Activated CD4-positive, alpha-beta T cell treated with anti-CD3 and anti-CD28 coated beads, Interleukin-2, amount 10 ng/mL, durations not matched to agents 7 days and 5 days (primary cell): ENCODE data around the gene RNGTT. TPM values are rescaled to one million over a fixed set of nuclear protein-coding genes. Genes with fewer than 3 reads are reported as not detected.

Source experiments
- CTCF ChIA-PET: fragments of 350-600 bp; sonication (Branson Sonifier 250); formaldehyde crosslinking; loops from one replicate; lab custom pipeline; 2021; ENCODE audit warnings: antibody characterized with exemption; lab: Charles Lee
- POLR2A ChIA-PET: fragments of 350-600 bp; sonication (Branson Sonifier 250); formaldehyde crosslinking; loops from one replicate; lab custom pipeline; 2021; ENCODE audit warnings: antibody characterized with exemption; lab: Charles Lee
- DNase-seq: peaks from one replicate; pipeline ENCODE4 v3.0.0-alpha.2; 2020
- H3K27ac Mint-ChIP-seq: one replicate; pipeline ENCODE4 v1.8.0; 2021; ENCODE audit warnings: mild to moderate bottlenecking, moderate library complexity, mixed read lengths
- H3K27me3 Mint-ChIP-seq: one replicate; pipeline ENCODE4 v1.8.0; 2021; ENCODE audit warnings: mixed read lengths
- H3K36me3 Mint-ChIP-seq: one replicate; pipeline ENCODE4 v1.8.0; 2021; ENCODE audit warnings: low read depth, mixed read lengths
- H3K4me1 Mint-ChIP-seq: one replicate; pipeline ENCODE4 v1.8.0; 2021; ENCODE audit warnings: mixed read lengths
- H3K4me3 Mint-ChIP-seq: one replicate; pipeline ENCODE4 v1.8.0; 2021; ENCODE audit warnings: mild to moderate bottlenecking, moderate library complexity, mixed read lengths
- H3K9me3 Mint-ChIP-seq: one replicate; pipeline ENCODE4 v1.8.0; 2021; ENCODE audit warnings: mixed read lengths
- total RNA-seq, 2 experiments: library from RNA; stranded (reverse); gene quantifications; one replicate each; pipeline ENCODE4 v1.2.3, GENCODE V29; 2021

The RNGTT gene
- total RNA-seq, 2 experiments from 2014 or later = 18.9 to 21.3 TPM

DNA sequence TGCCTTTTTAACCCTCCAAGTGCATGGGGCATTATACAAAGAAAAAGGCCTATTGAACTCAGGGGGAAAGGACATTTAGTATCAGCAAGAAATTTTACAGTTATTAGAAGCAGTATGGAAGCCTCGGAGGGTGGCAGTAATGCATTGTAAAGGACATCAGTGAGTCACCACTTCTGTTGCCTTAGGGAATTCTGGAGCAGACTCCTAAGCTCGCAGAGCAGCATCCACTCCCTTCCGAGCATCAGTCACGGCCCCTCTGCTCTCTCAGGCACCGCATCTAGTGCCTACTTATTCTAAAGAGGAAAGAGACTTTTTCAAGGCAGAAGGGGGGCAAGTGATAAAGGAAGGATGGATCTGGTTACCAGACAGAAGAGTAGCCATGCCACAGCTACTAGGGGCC lies 296.5 kb downstream of the RNGTT start:
- CTCF ChIA-PET = interaction anchor here (0.7 to 1.0 kb wide), 2 partner anchors 9 to 62 kb away, joined by 3 to 4 read pairs; no protein-coding TSS in a partner anchor
- H3K27ac Mint-ChIP-seq = no peak overlapping the region
- POLR2A ChIA-PET = interaction anchor here (0.6 kb wide), 1 partner anchor 40 kb away, joined by 3 read pairs; no protein-coding TSS in a partner anchor
- H3K4me3 Mint-ChIP-seq = no peak overlapping the region
- H3K27me3 Mint-ChIP-seq = no peaks in the 10 kb centered on the region
- DNase-seq = no peak
- H3K4me1 Mint-ChIP-seq = peaks cover 3% of the 10 kb centered on the region
- H3K9me3 Mint-ChIP-seq = peaks cover 44% of the 10 kb centered on the region
- H3K36me3 Mint-ChIP-seq = peaks cover 42% of the 10 kb centered on the region

DNA sequence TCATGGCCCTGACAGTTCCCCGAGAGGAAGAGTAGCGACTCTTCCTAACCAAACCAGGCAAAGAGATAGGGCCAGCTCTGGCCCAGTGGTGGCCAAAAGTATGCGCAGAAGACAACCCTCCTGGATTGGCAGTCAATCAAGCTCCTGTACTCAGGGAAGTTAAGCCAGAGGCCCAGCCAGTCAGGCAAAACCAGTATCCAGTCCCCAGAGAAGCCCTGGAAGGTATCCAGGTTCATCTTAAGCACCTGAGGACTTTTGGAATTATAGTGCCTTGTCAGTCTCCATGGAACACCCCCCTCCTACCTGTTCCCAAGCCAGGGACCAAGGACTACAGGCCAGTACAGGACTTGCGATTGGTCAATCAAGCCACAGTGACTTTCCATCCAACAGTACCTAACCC lies 298.3 kb downstream of the RNGTT start:
- H3K27me3 Mint-ChIP-seq = no peaks in the 10 kb centered on the region
- H3K9me3 Mint-ChIP-seq = peaks cover 38% of the 10 kb centered on the region
- DNase-seq = no peak
- H3K4me1 Mint-ChIP-seq = peaks cover 3% of the 10 kb centered on the region
- ChIA-PET CTCF (interaction anchor here (1.0 kb wide), 1 partner anchor 24 kb away, joined by 3 read pairs; no protein-coding TSS in a partner anchor), POLR2A (no interaction called here)
- H3K27ac Mint-ChIP-seq = no peak overlapping the region
- no peak overlapping the region for H3K4me3 Mint-ChIP-seq
- peaks cover 38% of the 10 kb centered on the region for H3K36me3 Mint-ChIP-seq

DNA sequence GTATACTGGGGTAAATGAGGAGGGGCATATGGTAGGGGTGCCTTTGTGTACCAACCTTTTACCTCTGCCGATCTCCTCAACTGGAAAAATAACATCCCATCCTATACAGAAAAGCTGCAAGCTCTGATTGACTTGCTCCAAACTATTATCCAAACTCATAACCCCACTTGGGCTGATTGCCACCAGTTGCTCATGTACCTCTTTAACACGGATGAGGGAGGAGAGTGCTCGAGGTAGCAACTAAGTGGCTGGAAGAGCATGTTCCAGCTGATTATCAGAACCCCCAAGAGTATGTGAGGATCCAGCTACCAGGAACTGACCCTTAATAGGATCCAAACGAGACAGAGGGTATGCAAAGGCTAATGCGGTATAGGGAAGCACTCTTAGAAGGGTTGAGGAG lies 299.6 kb downstream of the RNGTT start:
- H3K4me3 Mint-ChIP-seq = no peak overlapping the region
- H3K27me3 Mint-ChIP-seq = no peaks in the 10 kb centered on the region
- no peak for DNase-seq
- ChIA-PET POLR2A (no interaction called here), CTCF (no interaction called here)
- peaks cover 39% of the 10 kb centered on the region for H3K36me3 Mint-ChIP-seq
- H3K27ac Mint-ChIP-seq = no peak overlapping the region
- peaks cover 40% of the 10 kb centered on the region for H3K9me3 Mint-ChIP-seq
- peaks cover 3% of the 10 kb centered on the region for H3K4me1 Mint-ChIP-seq

DNA sequence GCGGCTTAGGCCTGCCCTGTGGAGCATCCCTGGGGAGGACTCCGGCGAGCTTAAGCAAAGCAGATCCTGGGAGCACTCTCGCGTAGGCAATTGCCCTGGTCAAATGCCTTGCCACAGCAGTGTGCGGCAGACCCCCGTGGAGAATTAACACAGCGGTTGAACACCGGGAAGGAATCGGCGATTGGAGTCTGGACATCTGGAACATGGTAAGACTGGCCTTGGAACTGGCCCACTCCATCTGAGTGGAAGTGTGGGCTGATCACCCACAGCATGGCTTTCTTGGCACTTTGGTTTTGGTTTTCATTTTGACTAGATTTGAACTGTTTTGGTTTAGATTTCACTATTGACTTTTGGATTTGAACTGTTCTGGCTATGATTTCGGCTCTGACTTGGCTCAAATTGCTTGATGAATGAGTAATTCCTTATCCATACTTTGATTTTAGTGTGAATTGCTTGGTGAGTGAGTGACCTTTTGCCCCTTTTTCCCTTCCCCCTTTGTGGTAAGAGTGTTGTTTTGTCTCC lies 300.7 kb downstream of the RNGTT start:
- no peak for DNase-seq
- H3K4me3 Mint-ChIP-seq = no peak overlapping the region
- POLR2A ChIA-PET = no interaction called here
- H3K36me3 Mint-ChIP-seq = peaks cover 39% of the 10 kb centered on the region
- H3K4me1 Mint-ChIP-seq = peaks cover 3% of the 10 kb centered on the region
- no peak overlapping the region for H3K27ac Mint-ChIP-seq
- CTCF ChIA-PET = no interaction called here
- H3K9me3 Mint-ChIP-seq = peaks cover 40% of the 10 kb centered on the region
- H3K27me3 Mint-ChIP-seq = no peaks in the 10 kb centered on the region

DNA sequence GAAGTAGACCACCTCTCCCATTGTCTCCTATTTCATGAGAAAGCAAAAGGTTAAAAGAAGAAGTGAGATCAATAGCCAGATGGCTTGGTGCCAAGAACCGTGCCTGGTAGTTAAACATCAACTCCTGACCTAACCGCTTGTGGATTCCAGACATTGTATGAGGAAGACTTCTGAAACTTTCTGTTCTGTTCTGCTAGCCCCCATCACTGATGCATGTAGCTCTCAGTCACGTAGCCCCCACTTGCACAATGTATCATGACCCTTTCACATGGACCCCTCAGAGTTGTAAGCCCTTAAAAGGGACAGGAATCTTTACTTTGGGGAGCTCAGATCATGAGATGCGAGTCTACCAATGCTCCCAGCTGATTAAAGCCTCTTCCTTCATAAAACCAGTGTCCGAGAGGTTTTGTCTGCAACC lies 301.2 kb downstream of the RNGTT start:
- CTCF ChIA-PET = no interaction called here

DNA sequence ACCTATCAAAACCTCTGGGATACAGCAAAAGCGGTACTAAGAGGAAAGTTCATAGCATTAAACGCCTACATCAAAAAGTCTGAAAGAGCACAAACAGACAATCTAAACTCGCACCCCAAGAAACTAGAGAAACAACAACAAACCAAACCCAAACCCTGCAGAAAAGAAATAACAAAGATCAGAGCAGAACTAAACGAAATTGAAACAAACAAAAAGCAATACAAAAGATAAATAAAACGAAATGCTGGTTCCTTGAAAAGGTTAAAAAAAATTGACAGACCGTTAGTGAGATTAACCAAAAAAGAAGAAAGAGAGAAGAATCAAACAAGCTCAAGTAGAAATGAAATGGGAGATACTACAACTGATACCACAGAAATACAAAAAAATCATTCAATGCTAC lies 302.3 kb downstream of the RNGTT start:
- no peak for DNase-seq
- H3K27me3 Mint-ChIP-seq = no peaks in the 10 kb centered on the region
- ChIA-PET CTCF (no interaction called here), POLR2A (no interaction called here)
- H3K36me3 Mint-ChIP-seq = peaks cover 36% of the 10 kb centered on the region
- no peak overlapping the region for H3K27ac Mint-ChIP-seq
- no peak overlapping the region for H3K4me3 Mint-ChIP-seq
- peaks cover 3% of the 10 kb centered on the region for H3K4me1 Mint-ChIP-seq
- H3K9me3 Mint-ChIP-seq = peaks cover 38% of the 10 kb centered on the region

More for the DNA sequence above, 301.2 kb downstream of the RNGTT start:
- peaks cover 3% of the 10 kb centered on the region for H3K4me1 Mint-ChIP-seq
- no peak overlapping the region for H3K27ac Mint-ChIP-seq
- H3K9me3 Mint-ChIP-seq = peaks cover 40% of the 10 kb centered on the region
- H3K27me3 Mint-ChIP-seq = no peaks in the 10 kb centered on the region
- no peak overlapping the region for H3K4me3 Mint-ChIP-seq
- no peak for DNase-seq
- H3K36me3 Mint-ChIP-seq = peaks cover 38% of the 10 kb centered on the region
- POLR2A ChIA-PET = no interaction called here

DNA sequence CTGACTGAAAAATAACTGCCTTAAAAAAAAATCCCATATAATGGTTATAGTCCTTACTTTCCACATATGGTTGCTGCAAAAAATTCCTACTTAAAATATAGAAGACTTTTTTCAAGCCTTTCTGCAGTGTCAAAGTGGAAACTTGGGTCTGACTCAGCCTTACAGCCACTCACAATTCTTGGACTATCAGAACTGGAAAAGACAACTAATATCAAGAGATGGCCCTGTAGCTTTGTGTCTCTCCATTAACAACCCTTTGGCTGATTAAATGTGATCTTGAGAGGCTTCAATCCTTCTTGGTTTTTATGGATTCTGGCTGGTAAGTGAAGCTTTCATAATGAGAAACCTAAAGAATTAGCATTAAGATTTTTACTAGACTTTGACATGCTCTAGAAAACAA lies 307.8 kb downstream of the RNGTT start:
- Mint-ChIP-seq H3K27ac (no peak overlapping the region), H3K9me3 (peaks cover 17% of the 10 kb centered on the region), H3K4me1 (no peaks in the 10 kb centered on the region), H3K27me3 (no peaks in the 10 kb centered on the region), H3K36me3 (peaks cover 18% of the 10 kb centered on the region), H3K4me3 (no peak overlapping the region)
- CTCF ChIA-PET = no interaction called here
- DNase-seq = no peak
- POLR2A ChIA-PET = no interaction called here

DNA sequence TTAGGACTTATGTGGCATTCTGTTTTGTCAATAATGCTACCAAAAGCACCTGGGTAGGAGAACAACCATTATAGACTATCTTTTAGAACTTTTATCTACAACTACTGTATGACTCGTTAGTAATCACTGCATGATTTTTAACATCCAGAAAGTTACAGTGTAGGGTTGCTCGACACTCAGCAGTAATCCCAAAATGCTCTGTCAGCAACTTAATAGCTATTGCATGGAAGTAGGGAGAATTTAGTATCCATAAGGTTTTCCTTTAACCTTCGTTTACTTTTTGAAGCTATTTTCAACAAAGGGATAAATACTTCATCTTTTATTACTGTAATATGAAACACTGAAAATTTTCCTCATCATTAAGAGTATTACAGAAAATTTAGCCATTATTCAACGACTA lies 309.5 kb downstream of the RNGTT start:
- H3K27me3 Mint-ChIP-seq = no peaks in the 10 kb centered on the region
- POLR2A ChIA-PET = no interaction called here
- peaks cover 2% of the 10 kb centered on the region for H3K4me1 Mint-ChIP-seq
- H3K9me3 Mint-ChIP-seq = peaks cover 5% of the 10 kb centered on the region
- CTCF ChIA-PET = no interaction called here
- no peak for DNase-seq
- H3K36me3 Mint-ChIP-seq = peaks cover 12% of the 10 kb centered on the region
- H3K27ac Mint-ChIP-seq = no peak overlapping the region
- H3K4me3 Mint-ChIP-seq = no peak overlapping the region

DNA sequence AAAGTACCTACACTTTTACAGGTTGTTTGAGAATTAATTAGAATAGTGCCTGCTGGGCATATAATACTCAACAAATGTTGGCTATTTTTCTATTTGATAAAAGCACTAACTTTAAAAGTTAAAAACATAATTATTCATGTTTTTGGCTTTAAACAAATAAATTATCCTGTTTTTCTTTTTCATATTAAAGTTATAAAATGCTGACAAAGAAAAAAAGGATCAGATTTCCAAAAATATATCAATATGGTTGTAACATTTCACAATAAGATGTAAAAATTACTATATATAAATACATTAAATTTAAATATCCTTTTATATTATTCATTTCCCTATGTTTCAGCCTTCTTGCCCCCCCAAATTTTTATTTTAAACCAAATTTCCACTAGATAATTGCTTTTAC lies 312.0 kb downstream of the RNGTT start:
- POLR2A ChIA-PET = no interaction called here
- Mint-ChIP-seq H3K27me3 (no peaks in the 10 kb centered on the region), H3K4me3 (no peak overlapping the region), H3K9me3 (no peaks in the 10 kb centered on the region), H3K4me1 (peaks cover 2% of the 10 kb centered on the region), H3K36me3 (peaks cover 2% of the 10 kb centered on the region), H3K27ac (no peak overlapping the region)
- CTCF ChIA-PET = no interaction called here
- no peak for DNase-seq

DNA sequence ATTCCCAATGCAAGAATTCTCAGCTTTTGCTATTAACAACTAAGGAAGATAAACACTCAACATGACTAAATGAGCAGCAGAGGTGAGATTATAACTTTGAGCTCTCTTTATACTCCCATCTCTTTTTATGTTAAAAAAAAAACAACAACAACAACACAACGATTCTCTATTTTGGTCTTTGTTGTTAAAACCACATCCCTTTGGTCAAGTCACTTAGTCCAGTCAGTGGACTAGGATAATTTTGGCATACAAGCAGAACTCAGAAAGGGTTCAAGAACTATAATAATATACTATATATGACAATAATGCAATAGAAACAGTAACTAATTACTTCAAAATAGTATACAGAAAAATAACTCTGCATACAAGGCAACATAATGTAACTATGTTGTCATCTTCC lies 312.4 kb downstream of the RNGTT start:
- no peak overlapping the region for H3K27ac Mint-ChIP-seq
- H3K27me3 Mint-ChIP-seq = no peaks in the 10 kb centered on the region
- DNase-seq = no peak
- ChIA-PET POLR2A (no interaction called here), CTCF (no interaction called here)
- peaks cover 2% of the 10 kb centered on the region for H3K4me1 Mint-ChIP-seq
- peaks cover 2% of the 10 kb centered on the region for H3K36me3 Mint-ChIP-seq
- no peak overlapping the region for H3K4me3 Mint-ChIP-seq
- no peaks in the 10 kb centered on the region for H3K9me3 Mint-ChIP-seq

DNA sequence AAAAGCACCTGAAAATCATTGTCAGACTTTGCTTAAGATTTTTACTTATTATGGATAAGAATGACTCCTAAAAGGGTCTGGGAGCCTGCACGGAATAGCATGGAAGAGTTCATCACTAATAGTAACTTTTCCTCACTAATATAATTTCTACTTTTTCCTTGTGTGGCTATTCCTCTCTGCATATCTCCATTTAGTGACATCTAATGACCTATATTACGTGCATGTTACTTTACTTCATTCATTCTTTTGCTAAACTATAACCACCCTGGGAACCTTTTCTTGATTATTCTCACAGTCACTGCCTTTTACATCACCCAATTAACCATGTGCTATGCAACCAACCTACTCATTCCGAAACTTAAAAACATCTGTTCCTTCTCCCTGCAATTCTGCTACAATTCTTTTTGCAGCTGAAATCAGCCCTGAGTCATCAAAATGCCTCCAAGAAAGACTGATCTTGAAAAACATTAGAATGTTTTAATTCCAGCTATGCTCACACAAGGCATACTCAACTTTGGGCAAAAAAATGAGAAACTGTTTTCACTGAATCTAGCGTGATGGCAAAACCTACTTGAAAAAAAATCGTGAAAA lies 313.3 kb downstream of the RNGTT start:
- CTCF ChIA-PET = no interaction called here
- Mint-ChIP-seq H3K4me1 (peaks cover 2% of the 10 kb centered on the region), H3K4me3 (no peak overlapping the region), H3K9me3 (no peaks in the 10 kb centered on the region), H3K36me3 (no peaks in the 10 kb centered on the region), H3K27ac (no peak overlapping the region), H3K27me3 (no peaks in the 10 kb centered on the region)
- DNase-seq = no peak
- POLR2A ChIA-PET = no interaction called here

DNA sequence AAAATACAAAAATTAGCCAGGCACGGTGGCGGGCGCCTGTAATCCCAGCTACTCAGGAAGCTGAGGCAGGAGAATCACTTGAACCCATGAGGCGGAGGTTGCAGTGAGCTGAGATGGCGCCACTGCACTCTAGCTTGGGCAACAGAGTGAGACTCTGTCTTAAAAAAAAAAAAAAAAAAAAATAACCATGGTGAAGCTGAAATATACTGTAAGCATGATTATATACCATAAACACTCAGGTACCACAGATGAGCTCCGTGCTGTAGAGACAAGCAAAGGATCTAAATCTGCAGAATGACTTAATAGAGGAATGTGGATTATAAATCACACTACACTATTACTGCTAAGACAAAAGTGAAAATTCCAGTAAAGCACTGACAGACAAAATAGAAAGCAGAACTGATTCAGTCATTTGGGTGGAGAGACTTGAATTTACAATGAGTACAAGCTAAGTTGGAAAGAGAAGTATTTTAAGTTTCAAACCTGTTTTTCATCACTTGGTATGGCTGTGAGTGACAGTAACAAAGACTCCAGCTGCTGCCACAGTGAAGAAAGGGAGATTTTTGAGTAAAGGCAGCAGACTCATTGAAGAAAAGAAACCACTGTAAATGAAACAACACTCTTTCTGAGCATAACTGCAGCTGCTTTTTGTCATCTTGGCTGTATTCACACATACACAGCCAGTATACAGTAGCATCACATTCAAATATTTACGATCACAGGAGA lies 322.1 kb downstream of the RNGTT start:
- Mint-ChIP-seq H3K4me3 (no peak overlapping the region), H3K9me3 (no peaks in the 10 kb centered on the region), H3K36me3 (no peaks in the 10 kb centered on the region), H3K27ac (no peak overlapping the region), H3K4me1 (no peaks in the 10 kb centered on the region), H3K27me3 (no peaks in the 10 kb centered on the region)
- ChIA-PET CTCF (interaction anchor here (0.8 kb wide), 1 partner anchor 24 kb away, joined by 3 read pairs; no protein-coding TSS in a partner anchor), POLR2A (no interaction called here)
- DNase-seq = no peak

DNA sequence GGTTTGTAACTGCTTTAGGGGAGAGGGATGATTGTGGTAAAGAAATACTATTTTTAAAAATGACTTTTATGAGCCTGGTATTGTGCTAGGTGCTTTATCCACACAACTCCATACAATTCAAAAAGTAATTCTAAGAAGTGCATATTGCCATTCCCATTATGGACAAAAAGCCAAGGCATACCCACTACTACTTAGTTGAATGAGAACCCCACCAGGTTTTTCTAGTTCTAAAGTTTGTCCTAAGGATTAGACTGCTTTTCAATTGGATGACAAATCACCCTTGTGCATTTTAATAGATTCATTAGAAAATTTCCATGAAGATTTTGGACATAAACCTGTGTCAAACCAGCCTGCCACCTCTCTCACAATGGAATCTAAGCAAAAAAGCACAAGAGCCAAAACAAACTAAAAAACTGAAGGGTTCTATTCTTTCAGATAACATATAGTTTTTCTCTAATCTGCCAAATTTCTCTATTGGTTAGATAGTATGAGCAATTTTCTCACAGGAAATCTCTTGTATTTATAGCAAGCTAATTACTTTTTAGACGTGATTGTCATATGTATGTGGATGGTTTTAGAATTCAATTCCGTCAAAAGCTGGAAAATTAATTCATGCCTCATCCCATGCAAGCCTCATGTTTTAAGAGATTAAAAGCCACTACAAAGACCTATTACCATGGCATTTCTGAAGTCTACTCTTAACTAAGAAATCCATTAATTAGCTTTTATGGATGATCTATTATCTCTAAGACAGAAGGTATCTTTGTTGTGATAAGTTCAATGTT lies 325.5 kb downstream of the RNGTT start:
- Mint-ChIP-seq H3K4me3 (no peak overlapping the region), H3K36me3 (no peaks in the 10 kb centered on the region), H3K9me3 (no peaks in the 10 kb centered on the region), H3K4me1 (no peaks in the 10 kb centered on the region), H3K27ac (no peak overlapping the region), H3K27me3 (no peaks in the 10 kb centered on the region)
- DNase-seq = no peak
- POLR2A ChIA-PET = no interaction called here
- CTCF ChIA-PET = no interaction called here
